ENCODE measurements around the gene TRAF3IP3.

- TF ChIP-seq CTCF (IDR thresholded peaks at IDR 0.05) (no peak), POLR2A (IDR thresholded peaks at IDR 0.05) (no peak)
Measured at GRCh38 chr1:209815931-209816341, 60.1 kb downstream of the TRAF3IP3 start.
